GM19328 (cell line): ENCODE data around the gene DMRTA1.
"Not testable (repeated sequence)": the region's sequence is repeated elsewhere in the genome, so short reads cannot be mapped to it uniquely, and the experiment has no call there.

Experiments
- ATAC-seq: cut with Tn5 transposase; IDR thresholded peaks from one replicate; pipeline ENCODE4 v1.9.1; 2021; ENCODE audit warnings: mild to moderate bottlenecking, moderate library complexity; ENCODE audit not compliant: unreplicated experiment

The DMRTA1 gene

DNA sequence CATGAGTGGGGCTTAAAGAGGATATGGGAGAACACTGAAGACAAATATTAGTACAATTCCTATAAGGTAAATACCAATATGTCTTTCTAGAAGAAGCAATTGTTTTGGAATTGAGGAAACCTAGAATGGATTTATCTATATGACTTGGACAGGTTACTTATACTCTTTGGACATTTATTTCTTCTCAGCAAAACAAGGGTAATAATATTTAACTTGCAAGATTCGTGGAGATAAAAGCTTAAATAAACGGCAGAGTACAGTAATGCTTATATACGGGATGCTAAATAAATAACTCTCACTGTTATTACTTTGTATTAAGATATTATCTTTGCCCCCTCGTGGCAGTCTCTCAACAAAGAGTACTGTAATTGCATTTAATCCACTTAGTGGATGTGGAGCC lies 8.6 kb downstream of the DMRTA1 start:
- no peak for ATAC-seq

DNA sequence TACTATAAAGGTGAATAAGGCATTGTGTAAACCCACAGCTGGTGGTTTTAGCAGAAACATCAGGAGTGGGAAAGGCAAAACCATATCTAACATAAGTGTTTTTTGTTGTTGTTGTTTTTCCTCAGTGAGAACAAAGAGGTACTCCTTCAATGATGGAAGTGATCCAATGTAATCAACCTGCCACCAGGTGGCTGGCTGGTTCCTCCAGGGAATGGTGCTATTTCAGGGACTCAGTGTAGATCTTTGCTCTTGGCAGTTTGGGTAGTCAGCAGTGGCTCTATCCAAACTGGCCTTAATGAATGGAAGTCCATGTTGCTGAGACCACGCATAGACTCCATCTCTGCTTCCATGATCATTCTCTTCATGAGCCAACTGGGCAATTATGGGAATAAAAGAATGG lies 10.8 kb downstream of the DMRTA1 start:
- no peak for ATAC-seq

DNA sequence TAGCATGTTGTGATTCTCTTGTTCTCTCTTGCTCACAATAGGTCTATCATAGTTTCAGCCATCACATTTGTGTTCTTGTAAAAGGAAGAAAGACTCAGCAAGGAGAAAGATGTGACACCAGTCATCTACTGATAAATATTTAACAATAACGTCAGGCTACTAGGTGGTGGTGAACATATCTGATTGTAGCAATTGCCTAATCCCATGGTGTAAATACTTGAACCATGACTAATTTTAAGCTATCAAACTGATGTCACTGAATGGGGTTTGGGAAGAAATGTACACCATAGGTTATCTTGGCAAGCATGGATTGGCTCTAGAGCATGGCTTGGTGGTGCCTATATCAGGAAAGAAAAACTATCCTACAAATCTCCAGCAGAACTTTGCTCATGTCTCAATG lies 16.6 kb downstream of the DMRTA1 start:
- ATAC-seq, result no peak

DNA sequence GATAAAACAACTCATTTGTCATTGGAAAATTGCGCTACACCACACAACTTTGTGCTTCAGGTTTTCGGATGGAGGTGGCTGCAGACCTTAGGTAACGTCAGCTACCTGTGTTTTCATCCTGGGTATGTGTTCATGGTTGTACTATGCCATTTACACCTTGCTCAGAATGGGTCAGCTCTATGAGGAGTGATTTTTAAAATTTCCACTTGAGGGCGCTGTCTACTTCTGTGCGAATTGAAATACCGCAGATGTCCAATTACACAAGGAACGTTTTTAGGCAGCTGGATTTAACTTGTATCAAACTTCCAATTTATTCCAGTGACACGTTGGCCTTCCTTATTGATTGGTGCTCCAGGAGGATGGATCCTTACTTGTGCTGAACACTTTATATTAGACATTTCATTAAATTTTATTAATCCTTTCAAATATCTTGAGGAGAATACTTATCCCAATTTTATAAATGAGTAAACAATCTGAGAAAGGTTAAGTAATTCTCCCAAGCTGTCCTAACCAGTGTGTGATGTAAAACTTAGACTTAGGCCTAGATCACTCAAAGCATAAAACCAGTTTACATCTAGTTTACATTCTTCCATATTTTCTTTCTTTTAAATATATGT lies 23.4 kb downstream of the DMRTA1 start:
- ATAC-seq, result no peak

- no peak for ATAC-seq
Measured at GRCh38 chr9:22481566-22481965, 34.9 kb downstream of the DMRTA1 start.

GRCh38 chr9:22483528-22484070 lies 37.0 kb downstream of the DMRTA1 start:
- ATAC-seq, result no peak

- not testable (repeated sequence) for ATAC-seq
Measured at GRCh38 chr9:22496197-22496596, 49.6 kb downstream of the DMRTA1 start.
